NOMO-1 (cell line): ENCODE measurements around the gene TRAF3IP3.

Source experiments
- DNase-seq, 2 experiments: peaks; one replicate each; lab custom pipeline; 2025; ENCODE audit not compliant: unreplicated experiment in 2 of 2; lab: John Stamatoyannopoulos, UW

TRAF3IP3 gene

DNA sequence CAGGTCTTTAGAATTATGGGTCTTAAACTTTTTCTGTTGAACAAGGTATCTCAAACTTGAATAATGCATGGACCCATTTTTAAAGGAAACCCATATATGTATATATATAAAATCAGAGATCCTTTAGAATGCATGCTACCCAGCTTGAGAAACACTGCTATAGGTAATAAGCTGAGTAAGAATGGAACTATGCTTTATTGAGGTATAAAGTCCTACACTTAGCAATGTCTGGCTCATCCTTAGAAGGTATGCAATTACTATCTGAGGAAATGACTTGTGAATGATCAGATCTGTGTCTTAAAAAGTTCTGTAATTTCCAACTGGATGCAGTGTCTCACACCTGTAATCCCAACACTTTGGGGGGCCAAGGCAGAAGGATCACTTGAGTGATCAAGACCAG, 11.2 kb downstream of the TRAF3IP3 start:
- no peak for DNase-seq

DNA sequence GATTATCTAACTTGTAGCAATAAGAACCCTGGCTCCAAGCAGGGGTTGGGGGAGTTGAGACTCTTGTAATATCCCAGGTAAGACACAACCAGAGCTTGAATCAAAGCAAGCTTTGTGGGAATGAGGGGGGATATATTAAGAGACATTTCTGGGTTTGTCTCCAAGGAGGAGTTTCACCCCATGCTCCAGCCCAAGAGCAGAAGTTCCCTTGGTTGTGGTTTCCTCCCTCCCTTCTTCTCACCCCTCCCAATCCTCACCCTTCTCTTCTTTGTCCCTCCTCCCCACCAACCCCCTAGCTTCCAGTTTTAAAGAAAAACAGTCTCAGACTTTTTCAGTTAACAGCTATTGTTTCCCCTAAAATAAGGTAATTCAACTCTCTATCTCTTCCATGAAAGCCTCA, 11.9 kb downstream of the TRAF3IP3 start:
- peak; percentile 46 to 71 for DNase-seq

DNA sequence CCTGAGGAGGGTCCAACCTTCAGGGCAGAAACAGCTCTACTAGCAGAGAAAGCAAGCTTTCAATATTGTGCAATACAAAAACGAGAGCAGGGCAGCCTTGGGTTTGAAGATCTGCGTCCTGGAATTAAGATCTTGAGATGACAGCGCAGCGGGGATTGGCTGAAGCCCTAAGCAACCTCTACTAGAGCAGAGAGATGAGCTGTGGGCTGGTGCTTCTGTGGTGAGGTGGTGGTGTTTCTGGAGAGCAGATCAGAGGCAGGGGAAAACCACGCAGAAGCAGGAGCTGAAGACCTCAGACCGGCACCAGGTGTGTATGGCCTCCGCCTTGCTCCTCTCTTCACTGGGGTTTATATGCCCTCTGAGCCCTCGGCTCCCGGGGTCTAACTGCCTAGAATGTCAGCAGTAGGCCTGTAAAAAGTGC, 12.5 kb downstream of the TRAF3IP3 start:
- peak; percentile 67 to 72 for DNase-seq

DNA sequence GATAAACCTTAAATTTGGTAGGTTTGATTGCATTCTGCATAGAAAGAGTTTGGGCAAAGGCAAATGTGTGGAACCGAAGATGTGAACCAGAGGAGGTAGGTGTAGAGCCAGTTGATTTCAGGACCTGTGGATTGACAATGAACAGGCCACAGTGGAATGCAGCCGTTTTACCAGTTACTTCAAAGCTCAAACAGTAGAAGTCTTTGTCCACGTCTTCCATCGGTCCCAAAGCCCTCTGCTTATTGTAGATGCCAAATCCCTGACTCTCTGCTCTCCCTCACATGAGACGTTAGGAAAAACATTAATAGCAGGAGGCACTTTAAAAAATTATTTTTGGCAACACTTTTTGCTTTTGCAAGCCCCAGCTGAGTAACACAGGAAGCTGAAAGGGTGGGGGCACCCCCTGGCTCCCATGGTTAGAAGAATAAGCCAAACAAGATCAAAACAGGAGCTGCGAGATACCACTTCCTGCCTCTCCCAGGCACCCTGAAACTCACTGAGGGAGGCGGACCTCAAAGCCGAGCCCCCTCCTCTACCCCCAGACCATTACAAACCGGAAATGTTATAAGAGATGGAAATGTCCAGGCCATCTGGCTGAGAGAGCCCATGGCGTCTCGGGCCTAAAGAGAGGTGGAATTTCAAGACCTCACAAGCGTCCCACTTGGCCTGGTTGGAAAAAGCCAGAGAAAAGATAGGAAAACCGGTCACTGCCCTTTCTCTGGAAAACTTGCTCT, 13.5 kb downstream of the TRAF3IP3 start:
- peak; percentile 75 to 78 for DNase-seq

DNA sequence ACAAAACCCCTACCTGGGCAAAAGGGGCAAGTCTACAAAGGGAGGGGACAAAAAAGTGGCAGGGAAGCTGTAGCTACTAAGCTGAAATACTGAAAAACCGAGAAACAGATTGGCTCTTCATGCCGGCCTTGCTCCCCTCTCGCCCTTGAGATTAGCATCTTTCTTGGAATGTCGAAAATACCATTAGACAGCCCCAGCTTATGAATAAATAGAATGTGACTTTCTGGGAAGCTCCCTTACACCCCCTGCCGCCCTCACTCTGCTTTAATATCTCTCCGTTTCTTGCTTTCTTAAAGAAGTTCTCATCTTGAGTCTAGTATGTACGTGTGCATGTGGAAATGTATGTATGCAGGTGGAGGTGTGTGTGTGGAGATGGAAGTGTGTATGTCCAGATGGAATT, 14.1 kb downstream of the TRAF3IP3 start:
- peak in 1 of 2 experiments; percentile 15 for DNase-seq

DNA sequence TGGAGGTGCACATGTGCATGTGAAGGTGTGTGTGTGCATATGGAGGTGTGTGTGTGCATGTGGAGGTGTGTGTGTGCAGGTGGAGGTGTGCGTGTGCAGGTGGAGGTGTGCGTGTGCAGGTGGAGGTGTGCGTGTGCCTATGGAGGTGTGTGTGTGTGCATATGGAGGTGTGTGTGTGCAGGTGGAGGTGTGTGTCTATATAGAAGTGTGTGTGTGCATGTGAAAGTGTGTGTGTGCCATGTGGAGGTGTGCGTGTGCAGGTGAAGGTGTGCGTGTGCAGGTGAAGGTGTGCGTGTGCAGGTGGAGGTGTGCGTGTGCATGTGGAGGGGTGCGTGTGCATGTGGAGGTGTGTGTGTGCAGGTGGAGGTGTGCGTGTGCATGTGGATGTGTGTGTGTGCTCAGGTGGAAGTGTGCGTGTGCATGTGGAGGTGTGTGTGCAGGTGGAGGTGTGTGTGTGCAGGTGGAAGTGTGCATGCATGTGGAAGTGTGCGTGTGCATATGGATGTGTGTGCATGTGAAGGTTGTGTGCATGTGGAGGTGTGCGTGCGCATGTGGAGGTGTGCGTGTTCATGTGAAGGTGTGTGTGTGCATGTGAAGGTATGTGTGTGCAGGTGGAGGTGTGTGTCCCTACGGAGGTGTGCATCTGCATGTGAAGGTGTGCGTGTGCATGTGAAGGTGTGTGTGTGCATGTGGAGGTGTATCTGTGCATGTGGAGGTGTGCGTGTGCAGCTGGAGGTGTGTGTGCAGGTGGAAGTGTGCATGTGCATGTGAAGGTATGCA, 15.0 kb downstream of the TRAF3IP3 start:
- DNase-seq = no peak

DNA sequence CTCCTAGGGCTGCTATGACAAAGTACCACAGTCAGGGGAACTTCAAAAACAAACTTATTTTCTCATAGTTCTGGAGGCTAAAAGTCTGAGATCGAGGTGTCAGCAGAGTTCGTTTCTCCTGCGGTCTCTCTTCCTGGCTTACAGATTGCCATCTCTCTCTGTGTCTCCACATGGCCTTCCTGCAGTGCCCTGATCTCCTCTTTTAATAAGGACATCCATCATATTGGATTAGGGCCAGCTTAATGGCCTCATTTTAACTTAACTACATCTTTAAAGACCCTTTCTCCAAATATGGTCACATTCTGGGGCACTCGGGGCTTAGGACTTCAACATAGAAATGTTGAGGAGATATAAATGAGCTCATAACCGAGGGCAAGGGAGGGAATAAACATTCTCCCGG, 16.3 kb downstream of the TRAF3IP3 start:
- no peak for DNase-seq

DNA sequence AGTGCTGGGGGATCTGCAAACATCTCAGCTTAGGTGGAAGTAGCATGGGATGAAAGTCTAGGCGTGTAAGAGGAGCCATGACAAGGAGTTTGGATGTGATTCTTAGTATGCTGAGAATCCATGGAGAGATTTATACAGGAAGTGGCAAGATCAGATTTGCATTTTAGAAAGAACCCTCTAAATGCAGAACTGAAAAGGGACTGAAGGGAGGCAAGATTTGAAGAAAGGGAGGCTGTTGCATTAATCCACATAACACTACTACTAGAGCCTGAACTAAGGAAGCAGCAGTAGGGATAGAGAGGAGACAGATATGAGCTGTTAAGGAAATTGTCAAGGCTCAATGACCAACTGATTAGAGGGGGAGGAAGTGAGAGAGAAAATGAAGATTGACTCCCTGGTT, 18.7 kb downstream of the TRAF3IP3 start:
- no peak for DNase-seq

DNA sequence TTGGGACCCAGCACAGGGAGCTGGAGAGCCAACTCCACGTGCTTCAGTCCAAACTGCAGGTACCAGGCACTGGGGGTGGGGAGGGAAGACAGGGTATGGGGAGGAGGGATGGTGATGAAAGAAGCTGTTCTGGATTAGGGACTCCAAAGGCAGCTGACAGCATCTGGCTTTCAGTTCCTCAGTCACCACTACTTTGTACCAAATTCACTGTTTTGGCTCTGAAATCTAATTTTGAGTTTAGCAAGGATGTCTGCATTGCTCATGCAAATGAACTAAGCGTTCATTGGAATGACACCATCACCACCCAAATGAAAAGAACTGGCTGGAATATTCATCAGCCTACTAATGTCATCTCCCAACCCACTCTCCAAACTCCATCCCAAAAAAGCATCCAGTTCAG, 19.8 kb downstream of the TRAF3IP3 start:
- no peak for DNase-seq

DNA sequence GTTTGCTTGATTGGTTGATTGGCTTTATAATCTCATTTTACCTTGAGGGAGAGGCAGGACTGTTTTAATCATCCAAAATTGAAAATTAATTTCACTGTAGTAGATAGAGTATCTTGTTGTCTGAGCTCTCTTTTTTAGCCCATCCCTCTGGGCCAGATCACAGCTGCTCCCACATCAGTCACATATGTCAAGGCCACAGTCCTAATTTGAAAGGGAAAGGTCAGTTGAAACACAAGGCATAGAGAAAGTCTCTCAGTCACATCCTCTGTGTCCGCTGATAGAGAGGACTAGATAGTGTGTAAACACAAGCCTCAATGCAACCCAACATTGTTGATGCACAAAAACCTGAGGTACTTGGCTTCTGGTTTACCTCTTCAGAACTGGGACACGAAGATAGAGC, 21.7 kb downstream of the TRAF3IP3 start:
- DNase-seq = no peak

DNA sequence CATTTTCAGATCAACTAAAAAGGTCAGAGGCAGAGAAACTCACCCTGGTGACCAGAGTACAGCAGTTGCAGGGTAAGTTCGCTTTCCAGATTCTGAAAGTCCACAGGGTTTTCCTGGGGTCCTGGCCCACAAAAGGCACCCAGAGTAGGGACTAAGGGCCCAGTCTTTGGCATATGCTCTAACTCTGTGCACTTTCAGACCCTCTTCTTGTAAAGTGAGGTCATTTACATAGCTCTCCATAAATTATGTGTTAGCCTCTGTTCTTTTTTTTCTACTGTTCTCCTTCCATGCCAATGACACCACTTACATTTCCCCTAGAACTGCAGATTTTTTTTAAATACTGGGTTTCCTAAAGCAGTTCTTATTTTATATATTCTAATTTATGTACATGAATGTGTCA, 22.2 kb downstream of the TRAF3IP3 start:
- DNase-seq = no peak

DNA sequence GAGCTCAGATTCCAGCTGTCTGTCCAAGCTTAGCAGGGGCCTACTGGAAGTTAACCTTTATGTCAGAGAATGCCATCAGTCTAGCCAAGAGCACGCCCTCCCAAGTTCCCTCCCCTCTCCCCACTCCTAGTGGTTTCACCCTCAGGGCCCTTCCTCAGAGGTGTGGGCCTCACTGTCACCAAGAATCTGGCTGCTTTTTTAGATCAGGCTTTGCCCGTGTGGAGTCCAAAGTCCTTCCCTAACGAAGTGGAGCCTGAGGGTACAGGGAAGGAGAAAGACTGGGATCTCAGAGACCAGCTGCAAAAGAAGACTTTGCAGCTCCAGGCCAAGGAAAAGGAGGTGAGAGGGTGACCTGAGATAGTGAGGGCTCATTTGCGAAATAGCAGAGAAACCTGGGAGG, 24.4 kb downstream of the TRAF3IP3 start:
- no peak for DNase-seq

DNA sequence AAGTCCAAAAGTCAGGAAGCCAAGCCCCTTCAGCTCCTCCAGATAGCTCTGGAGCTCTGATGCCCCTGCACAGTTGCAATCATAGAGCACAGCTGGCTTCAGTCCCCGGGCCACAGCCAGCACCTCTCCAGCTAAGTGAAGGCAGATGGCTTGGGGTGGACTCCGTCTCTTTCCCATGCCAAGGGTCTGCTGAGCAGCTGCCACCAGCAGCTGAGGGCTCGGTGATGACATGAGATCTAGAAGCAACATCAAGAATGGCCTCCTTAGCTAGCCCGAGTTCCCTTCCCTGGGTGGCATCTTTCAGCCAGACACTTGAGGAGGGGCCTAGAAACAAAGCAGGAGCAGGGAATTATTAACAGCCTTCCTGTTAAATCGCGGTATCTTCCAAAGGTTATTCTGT, 27.5 kb downstream of the TRAF3IP3 start:
- DNase-seq = no peak

DNA sequence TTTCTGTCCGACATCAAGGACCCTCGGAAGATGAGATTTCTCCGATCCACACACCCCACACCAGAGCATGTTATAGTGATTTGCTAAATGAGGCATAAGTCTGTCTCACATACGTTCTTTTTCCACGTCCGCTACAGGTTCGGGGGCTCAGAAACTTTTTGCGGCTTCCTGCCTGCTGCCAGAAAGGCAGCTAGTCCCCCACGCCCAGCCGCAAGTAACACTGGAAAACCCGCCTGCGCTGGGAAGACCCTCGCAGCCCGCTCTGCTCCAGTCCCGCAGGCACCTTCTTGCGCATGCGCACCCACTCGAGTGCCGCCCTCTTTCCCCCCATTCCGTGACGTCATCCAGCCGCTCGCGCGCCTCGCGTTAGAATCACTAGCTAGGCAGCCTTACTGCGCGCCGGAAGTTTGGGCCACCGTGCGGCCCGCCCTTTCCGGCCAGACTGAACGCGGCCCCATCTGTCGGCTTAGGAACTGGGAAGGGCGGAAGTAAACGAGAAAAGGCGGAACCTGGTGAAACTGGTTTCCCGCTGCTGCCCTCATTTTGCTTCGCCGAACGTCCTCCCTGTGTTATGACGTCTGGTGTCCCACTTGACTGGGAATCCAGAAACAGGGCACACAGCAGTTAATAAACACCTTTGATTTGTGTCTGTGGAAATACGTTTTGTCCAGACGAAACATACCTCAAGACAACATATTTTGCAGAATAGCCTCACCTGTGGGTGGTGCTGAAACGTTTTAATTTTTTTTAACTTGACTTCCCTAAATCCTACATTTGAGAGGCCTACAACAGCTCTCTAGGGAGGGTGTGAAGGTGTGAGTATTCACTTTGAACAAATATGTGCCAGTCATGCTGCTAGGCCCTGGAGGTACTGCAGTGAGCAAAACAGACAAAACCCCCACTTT, 28.7 kb downstream of the TRAF3IP3 start, which contains the start of gene C1orf74:
TSS of gene C1orf74 (minus strand) at position 295 of the 905 bp plus-strand sequence. CDS start 925 bp downstream, outside the sequence.
- peak; percentile 97 to 98 for DNase-seq

DNA sequence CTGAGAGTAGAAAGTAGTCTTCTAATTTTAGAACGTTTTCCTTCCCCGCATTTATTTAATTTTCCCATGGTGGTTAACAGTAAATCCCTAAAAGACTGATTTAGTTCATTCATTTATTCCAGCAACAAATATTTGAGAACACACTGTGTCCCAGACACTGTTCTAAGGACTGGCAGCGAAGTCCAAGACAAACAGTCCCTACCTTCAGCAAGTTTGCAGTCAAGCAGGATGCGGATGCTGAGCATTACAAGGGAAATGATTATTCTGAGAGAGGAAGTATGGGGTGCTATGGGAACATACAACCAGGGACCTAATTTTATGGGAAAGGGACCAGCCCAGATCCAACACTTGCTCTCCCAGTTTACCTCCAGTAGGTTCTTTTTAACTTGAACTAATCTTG, 29.7 kb downstream of the TRAF3IP3 start:
- DNase-seq = no peak

DNA sequence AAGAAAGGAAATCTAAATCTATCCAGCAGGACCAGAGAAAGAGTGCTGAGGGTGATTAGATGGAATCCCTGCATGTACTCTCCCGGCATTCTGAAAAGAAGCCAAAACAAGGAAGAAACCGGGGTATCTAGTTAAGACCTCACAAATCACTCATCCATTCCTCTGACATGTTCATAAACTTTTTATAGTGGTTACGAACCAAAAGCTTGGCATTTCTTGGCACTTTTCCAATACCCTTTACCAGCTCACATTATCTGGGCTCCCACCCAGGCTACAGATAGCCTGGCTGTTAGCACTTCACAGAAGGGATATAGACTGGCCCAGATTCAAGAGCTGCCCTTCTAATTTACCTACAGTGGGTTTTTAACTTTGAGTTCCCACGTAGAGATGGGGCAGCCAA, 30.3 kb downstream of the TRAF3IP3 start:
- DNase-seq = no peak

DNA sequence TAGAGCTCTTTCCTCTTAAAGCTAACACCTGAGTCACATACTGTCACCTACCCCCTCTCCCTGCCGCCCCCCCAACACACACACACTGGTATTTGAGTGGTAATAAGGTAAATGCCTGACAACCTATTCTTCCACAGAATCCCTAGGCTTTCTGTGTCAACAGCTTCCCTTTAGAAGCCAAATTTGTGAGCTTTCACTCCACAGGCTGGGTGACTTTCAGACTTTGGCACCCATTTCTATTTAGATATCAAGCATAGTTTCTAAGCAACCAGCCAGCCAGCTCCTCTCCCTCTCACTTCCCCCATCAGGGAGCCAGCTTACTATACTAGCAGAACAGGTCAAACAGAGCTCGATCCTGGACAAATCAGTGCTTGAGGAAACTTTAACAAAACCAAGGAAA, 31.7 kb downstream of the TRAF3IP3 start:
- DNase-seq = no peak

DNA sequence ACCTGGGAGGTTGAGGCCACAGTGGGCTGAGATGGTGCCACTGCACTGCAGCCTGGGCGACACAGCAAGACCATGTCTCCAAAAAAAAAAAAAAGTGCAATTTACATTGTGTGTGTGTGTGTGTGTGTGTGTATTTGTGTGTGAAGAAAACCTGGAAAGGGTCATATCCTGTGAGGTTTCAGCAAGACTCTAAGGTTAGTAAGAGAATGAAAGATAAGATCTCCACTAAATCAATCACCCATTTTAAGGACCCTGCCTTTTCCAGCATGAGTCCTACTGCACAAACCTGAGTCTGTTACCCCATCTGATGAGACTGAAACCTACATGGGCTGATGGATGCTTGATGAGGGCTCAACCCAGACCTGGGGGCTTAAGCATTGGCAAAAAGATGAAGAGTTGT, 33.4 kb downstream of the TRAF3IP3 start:
- DNase-seq = no peak

DNA sequence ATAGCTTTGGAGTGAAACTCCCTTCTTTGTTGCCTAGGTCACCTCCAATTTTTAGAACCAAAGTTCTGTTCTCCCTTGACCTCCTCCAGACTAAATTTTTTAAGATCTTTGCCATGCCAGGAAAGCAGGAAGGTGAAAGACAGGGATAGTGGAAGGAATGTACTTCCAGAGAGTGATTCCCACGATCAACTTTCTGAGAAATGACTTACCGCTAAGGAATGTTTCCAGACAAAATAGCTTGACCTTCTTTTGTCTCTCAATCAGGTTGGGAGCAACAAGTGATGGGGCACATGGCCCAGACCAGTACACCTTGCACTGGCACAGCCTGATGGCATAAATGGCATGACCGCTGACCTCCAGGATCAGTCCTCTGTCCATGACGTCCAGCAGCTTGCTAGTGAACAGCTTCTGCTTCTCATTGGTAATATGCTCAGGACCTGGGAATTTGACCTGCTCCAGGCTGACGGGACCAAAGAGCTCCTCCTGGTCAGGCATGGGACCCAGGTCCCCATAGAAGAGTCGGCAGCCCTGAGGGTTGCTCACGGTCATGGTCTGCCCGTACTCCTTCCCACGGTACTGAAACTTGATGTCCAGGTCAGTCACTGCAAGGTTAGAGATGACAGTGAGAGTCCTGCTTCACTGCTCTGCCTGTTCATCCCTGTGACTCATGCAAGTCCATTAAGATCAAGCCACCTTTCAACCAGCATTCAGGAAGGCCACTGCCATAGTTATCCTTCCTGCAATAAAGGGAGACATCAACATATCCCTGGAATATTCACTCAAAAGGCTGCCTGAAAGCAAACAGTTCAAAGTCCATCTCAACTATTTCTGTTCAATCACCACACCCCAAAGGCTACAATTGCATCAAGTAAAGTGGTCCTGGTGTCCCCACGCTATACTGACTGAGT, 34.7 kb downstream of the TRAF3IP3 start:
- no peak for DNase-seq

DNA sequence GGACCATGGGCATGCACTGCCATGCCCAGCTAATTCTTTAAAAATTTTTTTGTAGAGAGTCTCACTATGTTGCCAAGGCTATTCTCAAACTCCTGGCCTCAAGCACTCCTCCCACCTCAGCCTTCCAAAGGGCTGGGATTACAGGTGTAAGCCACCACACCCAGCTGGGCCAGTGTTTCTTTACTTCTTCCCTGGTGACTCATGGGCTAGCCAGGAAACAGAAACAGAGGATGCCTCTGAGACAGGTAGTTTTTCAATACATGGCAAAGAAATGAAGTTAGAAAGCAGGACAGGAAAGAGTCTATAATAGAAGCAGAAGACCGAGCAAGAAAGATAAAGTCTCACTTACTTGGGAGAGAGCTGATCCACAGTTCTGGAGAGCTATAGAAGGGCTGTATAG, 36.1 kb downstream of the TRAF3IP3 start:
- no peak for DNase-seq
